H1 (cell line): ENCODE data around the gene DPY19L1. TPM values are rescaled to one million over a fixed set of nuclear protein-coding genes. Genes with fewer than 3 reads are reported as not detected.
"Not testable (repeated sequence)": the region's sequence is repeated elsewhere in the genome, so short reads cannot be mapped to it uniquely, and the experiment has no call there.

Experiments
- CTCF ChIA-PET: fragments of 300-600 bp; sonication (Branson Sonifier 250); formaldehyde crosslinking; loops from one replicate; lab custom pipeline; 2021; ENCODE audit not compliant: partially characterized antibody; lab: Charles Lee
- POLR2A ChIA-PET: fragments of 300-600 bp; sonication (Branson Sonifier 250); formaldehyde crosslinking; loops from one replicate; lab custom pipeline; 2021; ENCODE audit warnings: inconsistent platforms; ENCODE audit not compliant: partially characterized antibody; lab: Charles Lee
- DNase-seq, 2 experiments: peaks; one replicate each; pipeline versions ENCODE4 v3.0.0 to v3.0.0-alpha.2; 2010 to 2022; ENCODE audit warnings: low spot score in 2 of 2, low read depth in 1 of 2, mixed read lengths in 1 of 2
- FAIRE-seq: peaks from 2 replicates; lab custom pipeline; 2011; peaks lifted over from hg19 to GRCh38; lab: Jason Lieb, UNC
- H2AFZ ChIP-seq: 2 replicates; pipeline ENCODE4 v1.8.1; 2012; ENCODE audit warnings: low read length, inconsistent platforms
- H2AK5ac ChIP-seq: 2 replicates; pipeline ENCODE4 v1.6.1; 2013; ENCODE audit warnings: low read depth, low read length
- H2BK120ac ChIP-seq: replicated peaks from 2 replicates; pipeline ENCODE3; 2013; ENCODE audit warnings: low read depth, low read length, inconsistent platforms
- H2BK12ac ChIP-seq: 2 replicates; pipeline ENCODE4 v1.6.1; 2013; ENCODE audit warnings: low read depth, low read length
- H2BK15ac ChIP-seq: 2 replicates; pipeline ENCODE4 v1.6.1; 2013; ENCODE audit warnings: low read length
- H2BK20ac ChIP-seq: 2 replicates; pipeline ENCODE4 v1.6.1; 2013; ENCODE audit warnings: low read length
- H2BK5ac ChIP-seq: 2 replicates; pipeline ENCODE4 v1.6.1; 2013; ENCODE audit warnings: low read depth, low read length
- H3K14ac ChIP-seq: 2 replicates; pipeline ENCODE4 v1.6.1; 2013; ENCODE audit warnings: inconsistent platforms; ENCODE audit not compliant: insufficient read length
- H3K18ac ChIP-seq: 2 replicates; pipeline ENCODE4 v1.6.1; 2013; ENCODE audit warnings: low read length; ENCODE audit errors: extremely low read depth
- H3K23ac ChIP-seq: 2 replicates; pipeline ENCODE4 v1.6.1; 2013; ENCODE audit warnings: inconsistent platforms; ENCODE audit not compliant: insufficient read length
- H3K23me2 ChIP-seq: 2 replicates; pipeline ENCODE4 v1.6.1; 2013; ENCODE audit warnings: low read depth, low read length
- H3K27ac ChIP-seq: 2 replicates; pipeline ENCODE4 v1.6.1; 2011; ENCODE audit warnings: low read depth, low read length, inconsistent platforms
- H3K27me3 ChIP-seq, 4 experiments: replicated peaks in 1 of 4; 1 replicate in 1 of 4; 2 replicates in 3 of 4; pipeline versions ENCODE4 v1.6.1 to v1.8.1; 2011 to 2013; ENCODE audit warnings: low read length in 3 of 4, mild to moderate bottlenecking in 3 of 4, inconsistent platforms in 2 of 4, mixed read lengths in 2 of 4, moderate library complexity in 1 of 4; ENCODE audit not compliant: control insufficient read depth in 3 of 4, insufficient read depth in 3 of 4; ENCODE audit errors: extremely low read depth in 1 of 4
- H3K36me3 ChIP-seq, 4 experiments: 2 replicates each; pipeline versions ENCODE4 v1.6.1 to v1.8.1; 2011 to 2013; ENCODE audit warnings: mild to moderate bottlenecking in 4 of 4, low read length in 3 of 4, moderate library complexity in 2 of 4, control low read depth in 1 of 4, inconsistent platforms in 1 of 4; ENCODE audit not compliant: insufficient read depth in 4 of 4, control insufficient read depth in 2 of 4
- H3K4ac ChIP-seq: replicated peaks from 2 replicates; pipeline ENCODE3; 2013; ENCODE audit warnings: low read length, low read depth, mixed read lengths, inconsistent platforms; ENCODE audit not compliant: insufficient read length
- H3K4me1 ChIP-seq, 4 experiments: replicated peaks in 1 of 4; 1 replicate in 1 of 4; 2 replicates in 3 of 4; pipeline versions ENCODE4 v1.6.1 to v1.8.1; 2011 to 2013; ENCODE audit warnings: low read length in 3 of 4, inconsistent platforms in 2 of 4, mixed read lengths in 1 of 4; ENCODE audit not compliant: insufficient read depth in 4 of 4, control insufficient read depth in 3 of 4
- H3K4me2 ChIP-seq, 2 experiments: 2 replicates each; pipeline versions ENCODE4 v1.6.1 to v1.8.1; 2011 to 2013; ENCODE audit warnings: low read depth in 2 of 2, low read length in 2 of 2, control low read depth in 1 of 2, inconsistent platforms in 1 of 2, mild to moderate bottlenecking in 1 of 2; ENCODE audit not compliant: insufficient read depth in 1 of 2
- H3K4me3 ChIP-seq, 4 experiments: fragments of 200-600, 300-600 bp in 1 of 4; sonication (generic), shearing (Covaris generic), sonication (Bioruptor Twin) in 1 of 4; 2 replicates each; pipeline versions ENCODE4 v1.5.1 to v1.8.1; 2011 to 2016; ENCODE audit warnings: low read length in 4 of 4, low read depth in 3 of 4, control low read depth in 2 of 4, inconsistent platforms in 2 of 4, mild to moderate bottlenecking in 2 of 4, mixed read lengths in 1 of 4, moderate library complexity in 1 of 4; ENCODE audit not compliant: insufficient read depth in 2 of 4; ENCODE audit errors: extremely low read depth in 1 of 4
- H3K56ac ChIP-seq: replicated peaks from 2 replicates; pipeline ENCODE3; 2013; ENCODE audit warnings: low read depth, mild to moderate bottlenecking, mixed read lengths, low read length, inconsistent platforms; ENCODE audit not compliant: insufficient read length
- H3K79me1 ChIP-seq: 2 replicates; pipeline ENCODE4 v1.6.1; 2013; ENCODE audit warnings: low read depth, low read length, control low read depth
- H3K79me2 ChIP-seq, 2 experiments: 2 replicates each; pipeline versions ENCODE4 v1.6.1 to v1.8.1; 2012 to 2013; ENCODE audit warnings: low read length in 2 of 2, mild to moderate bottlenecking in 2 of 2, inconsistent platforms in 1 of 2; ENCODE audit not compliant: insufficient read depth in 2 of 2, control insufficient read depth in 1 of 2
- H3K9ac ChIP-seq, 4 experiments: replicated peaks in 1 of 4; 1 replicate in 1 of 4; 2 replicates in 3 of 4; pipeline versions ENCODE4 v1.6.1 to v1.8.1; 2011 to 2013; ENCODE audit warnings: low read depth in 3 of 4, low read length in 3 of 4, control low read depth in 2 of 4, mild to moderate bottlenecking in 2 of 4, moderate library complexity in 2 of 4, inconsistent platforms in 1 of 4; ENCODE audit errors: extremely low read depth in 1 of 4
- H3K9me3 ChIP-seq, 2 experiments: 2 replicates each; pipeline versions ENCODE4 v1.6.1 to v1.8.1; 2012 to 2013; ENCODE audit warnings: mild to moderate bottlenecking in 2 of 2, moderate library complexity in 2 of 2, control low read depth in 1 of 2, inconsistent platforms in 1 of 2, low read depth in 1 of 2, low read length in 1 of 2, mixed read lengths in 1 of 2; ENCODE audit not compliant: insufficient read depth in 2 of 2
- H4K20me1 ChIP-seq, 2 experiments: replicated peaks in 1 of 2; 2 replicates each; pipeline versions ENCODE3 to v1.8.1; 2011 to 2013; ENCODE audit warnings: inconsistent platforms in 2 of 2, low read length in 2 of 2, mild to moderate bottlenecking in 1 of 2; ENCODE audit not compliant: insufficient read depth in 2 of 2, control insufficient read depth in 1 of 2
- H4K5ac ChIP-seq: 2 replicates; pipeline ENCODE4 v1.6.1; 2013; ENCODE audit warnings: low read length, low read depth, mixed read lengths, inconsistent platforms; ENCODE audit not compliant: insufficient read length
- H4K8ac ChIP-seq: 2 replicates; pipeline ENCODE4 v1.8.0; 2013; ENCODE audit warnings: mild to moderate bottlenecking, moderate library complexity, low read length, inconsistent platforms; ENCODE audit not compliant: insufficient read depth; ENCODE audit errors: extremely low read depth
- H4K91ac ChIP-seq: replicated peaks from 2 replicates; pipeline ENCODE3; 2013; ENCODE audit warnings: low read length, mixed read lengths, inconsistent platforms; ENCODE audit not compliant: insufficient read length
- WGBS, 2 experiments: shearing (Covaris generic) in 1 of 2; methylation state at CpG; one replicate each; pipeline versions ENCODE4 v1.1.6 to v1.1.7; 2013 to 2015; ENCODE audit warnings: low lambda C conversion rate in 2 of 2, mixed read lengths in 2 of 2, inconsistent platforms in 1 of 2, low coverage in 1 of 2, missing lambda C conversion rate in 1 of 2; ENCODE audit not compliant: insufficient replicate concordance in 2 of 2, insufficient coverage in 1 of 2, insufficient read length in 1 of 2; ENCODE audit errors: extremely low coverage in 1 of 2, missing lambda C conversion rate in 1 of 2; 5-methylcytosine and 5-hydroxymethylcytosine counted together
- polyA plus RNA-seq, 7 experiments: library from polyadenylated mRNA; depleted of rRNA in 3 of 7; stranded (reverse) in 5 of 7; unstranded in 2 of 7; fragments of >200 nt in 5 of 7; fragments of 200-250 nt in 2 of 7; gene quantifications; 1 replicate in 5 of 7; 2 replicates in 1 of 7; 4 replicates in 1 of 7; pipeline versions ENCODE4 v1.2.1 to v1.2.3, GENCODE V29; 2011 to 2013; ENCODE audit warnings: missing spikeins in 2 of 7, mixed read lengths in 2 of 7
- total RNA-seq: library from RNA; stranded (reverse); fragmentation: NEBNext Ultra II Directional; extraction: Animal tissue kit (Norgen Biotek cat#: 25700); gene quantifications from 2 replicates; pipeline ENCODE4 v1.2.1, GENCODE V29; 2021

The DPY19L1 gene
- total and polyA plus RNA-seq, 2 of the 8 experiments (the other 6 are each of a cell fraction or from before 2014, with no cell fraction given): 14.1 to 23.3 TPM

- H3K56ac ChIP-seq, POLR2A ChIA-PET, H3K4me3 ChIP-seq, H3K18ac ChIP-seq, FAIRE-seq, H2BK5ac ChIP-seq, H2AK5ac ChIP-seq, H3K9me3 ChIP-seq, H3K79me2 ChIP-seq, H2BK12ac ChIP-seq, H3K4ac ChIP-seq, H2BK20ac ChIP-seq, H3K14ac ChIP-seq, H3K27ac ChIP-seq, DNase-seq, H4K8ac ChIP-seq, H3K4me1 ChIP-seq, H3K27me3 ChIP-seq, H3K9ac ChIP-seq, H3K4me2 ChIP-seq, H3K36me3 ChIP-seq, H2AFZ ChIP-seq, H2BK15ac ChIP-seq, H3K23me2 ChIP-seq, H4K5ac ChIP-seq, H4K20me1 ChIP-seq, H4K91ac ChIP-seq, H2BK120ac ChIP-seq, H3K23ac ChIP-seq, H3K79me1 ChIP-seq: not testable (repeated sequence)
- CTCF ChIA-PET: interaction anchor here (1.0 kb wide), 1 partner anchor 365 kb away, joined by 3 read pairs; no protein-coding TSS in a partner anchor
- 100% methylated on average over 3 of the region's 3 CpGs; no CpG with 5 or more reads in 1 of the 2 experiments for WGBS, 2 experiments
These were observed 21.3 kb upstream of the DPY19L1 start for GRCh38 chr7:35058571-35058970.
